Measurements from ENCODE around the gene PARP6.

DNA sequence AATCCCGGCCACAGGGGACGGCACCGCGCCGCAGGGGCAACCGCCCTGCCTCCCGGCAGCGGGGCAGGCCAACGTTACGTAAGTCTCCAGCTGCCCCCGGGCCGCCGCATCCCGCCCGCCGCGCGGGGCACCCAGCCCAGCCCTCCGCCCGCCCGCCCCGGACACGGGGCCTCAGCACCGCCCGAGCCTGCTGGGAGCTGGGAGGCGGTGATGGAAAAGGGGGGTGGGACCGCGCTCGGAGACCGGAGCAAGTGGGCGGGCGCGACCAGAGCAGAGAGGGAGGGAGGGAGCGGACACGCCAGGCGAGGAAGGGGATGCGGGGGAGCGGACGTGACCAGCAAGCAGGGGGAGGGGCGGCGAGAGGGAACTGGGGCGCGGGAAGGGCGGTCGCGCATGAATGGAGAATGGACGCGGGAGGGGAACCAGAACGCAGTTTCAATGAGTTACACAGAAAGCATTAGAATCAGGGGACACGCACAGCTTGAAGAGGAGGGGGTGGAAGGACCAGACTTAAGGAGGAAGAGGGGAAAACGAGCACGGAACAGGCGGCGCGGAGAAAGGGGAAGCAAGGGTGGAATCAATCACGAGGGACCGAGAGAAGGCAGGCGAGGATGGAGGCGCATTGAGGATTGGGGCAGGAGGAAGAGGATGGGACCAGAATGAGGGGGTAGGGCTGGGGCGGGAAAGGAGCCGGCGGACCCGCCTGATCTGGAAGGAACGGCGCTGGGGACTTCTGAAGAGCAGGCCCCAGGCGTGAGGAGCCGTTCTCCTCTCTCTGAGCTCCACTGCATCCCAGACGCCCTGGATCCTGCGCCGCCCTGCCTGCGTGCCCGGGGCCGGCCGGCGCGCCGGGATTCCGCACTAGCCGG lies 41.9 kb downstream of the PARP6 start:
- TF ChIP-seq, protein P1, sequence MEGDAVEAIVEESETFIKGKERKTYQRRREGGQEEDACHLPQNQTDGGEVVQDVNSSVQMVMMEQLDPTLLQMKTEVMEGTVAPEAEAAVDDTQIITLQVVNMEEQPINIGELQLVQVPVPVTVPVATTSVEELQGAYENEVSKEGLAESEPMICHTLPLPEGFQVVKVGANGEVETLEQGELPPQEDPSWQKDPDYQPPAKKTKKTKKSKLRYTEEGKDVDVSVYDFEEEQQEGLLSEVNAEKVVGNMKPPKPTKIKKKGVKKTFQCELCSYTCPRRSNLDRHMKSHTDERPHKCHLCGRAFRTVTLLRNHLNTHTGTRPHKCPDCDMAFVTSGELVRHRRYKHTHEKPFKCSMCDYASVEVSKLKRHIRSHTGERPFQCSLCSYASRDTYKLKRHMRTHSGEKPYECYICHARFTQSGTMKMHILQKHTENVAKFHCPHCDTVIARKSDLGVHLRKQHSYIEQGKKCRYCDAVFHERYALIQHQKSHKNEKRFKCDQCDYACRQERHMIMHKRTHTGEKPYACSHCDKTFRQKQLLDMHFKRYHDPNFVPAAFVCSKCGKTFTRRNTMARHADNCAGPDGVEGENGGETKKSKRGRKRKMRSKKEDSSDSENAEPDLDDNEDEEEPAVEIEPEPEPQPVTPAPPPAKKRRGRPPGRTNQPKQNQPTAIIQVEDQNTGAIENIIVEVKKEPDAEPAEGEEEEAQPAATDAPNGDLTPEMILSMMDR (conservative IDR thresholded peaks at IDR 0.05): no peak
- TF ChIP-seq ZFX (IDR thresholded peaks at IDR 0.05): no peak; the same call in none of the 2 replicates

Data from C4-2B (cell line).